GM21825 (cell line): ENCODE measurements around the gene C1QA.
"Not testable (repeated sequence)": the region's sequence is repeated elsewhere in the genome, so short reads cannot be mapped to it uniquely, and the experiment has no call there.

Experiments
- ATAC-seq: cut with Tn5 transposase; IDR thresholded peaks from one replicate; pipeline ENCODE4 v1.9.1; 2021; ENCODE audit warnings: mild to moderate bottlenecking, moderate library complexity; ENCODE audit not compliant: unreplicated experiment

C1QA gene

GRCh38 chr1:22639286-22639685 is 2.9 kb downstream of the C1QA start:
- no peak for ATAC-seq

GRCh38 chr1:22641247-22641646 is 4.8 kb downstream of the C1QA start:
- no peak for ATAC-seq

GRCh38 chr1:22641906-22642636 is 5.6 kb downstream of the C1QA start:
- ATAC-seq: no peak

- no peak for ATAC-seq
Observed at GRCh38 chr1:22643381-22643780, 7.0 kb downstream of the C1QA start, which contains the start of gene C1QC. C1QC (plus strand) TSS chr1:22643633; CDS start chr1:22644024, 391 bp downstream.

- no peak for ATAC-seq
Observed at GRCh38 chr1:22643928-22644327, 7.5 kb downstream of the C1QA start.

DNA sequence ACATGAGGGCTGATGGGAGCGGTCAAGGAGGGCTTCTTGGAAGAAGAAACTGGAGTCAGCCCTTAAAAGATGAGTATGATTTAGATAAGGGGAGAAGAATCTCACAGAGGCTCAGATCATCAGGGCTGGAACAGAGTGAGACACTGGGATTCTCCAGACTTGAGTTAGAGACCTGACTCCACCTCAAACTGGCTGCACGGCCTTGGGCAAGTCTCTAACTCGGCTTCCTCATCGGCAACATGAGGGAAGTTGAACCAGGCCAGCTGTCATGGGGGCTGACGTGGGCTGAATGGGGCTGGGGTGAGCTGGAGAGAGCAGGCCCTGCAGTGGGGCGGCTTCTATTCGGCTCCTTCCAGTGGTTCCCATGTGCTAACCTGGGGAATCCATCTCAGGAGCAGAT is 9.5 kb downstream of the C1QA start:
- ATAC-seq: no peak

- ATAC-seq: no peak
Observed at GRCh38 chr1:22646384-22646783, 10.0 kb downstream of the C1QA start.

DNA sequence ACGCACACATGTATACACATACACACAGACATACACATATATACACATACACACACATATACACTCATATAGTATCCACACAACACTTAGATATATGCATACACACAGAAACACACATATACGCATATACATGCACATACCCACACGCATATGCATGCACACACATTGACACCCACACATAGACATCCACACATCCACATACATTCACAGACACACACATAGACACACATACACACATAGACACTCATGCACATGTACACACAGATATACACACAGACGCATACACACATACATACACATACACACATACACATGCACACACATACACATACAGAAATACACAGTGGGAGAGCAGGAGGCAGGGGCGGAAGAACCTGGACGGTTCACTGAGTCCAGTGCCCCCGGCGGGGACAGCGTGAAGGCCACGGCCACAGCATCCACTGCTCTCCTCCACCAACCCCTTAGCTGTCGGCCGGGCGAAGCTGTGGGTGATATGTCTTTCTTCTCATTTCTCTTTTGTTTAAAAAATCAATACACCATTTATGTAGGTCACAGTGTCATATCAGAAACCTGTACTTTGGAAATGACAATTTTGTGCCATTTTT is 13.8 kb downstream of the C1QA start:
- no peak for ATAC-seq

GRCh38 chr1:22651941-22652856 is 15.8 kb downstream of the C1QA start:
- no peak for ATAC-seq

DNA sequence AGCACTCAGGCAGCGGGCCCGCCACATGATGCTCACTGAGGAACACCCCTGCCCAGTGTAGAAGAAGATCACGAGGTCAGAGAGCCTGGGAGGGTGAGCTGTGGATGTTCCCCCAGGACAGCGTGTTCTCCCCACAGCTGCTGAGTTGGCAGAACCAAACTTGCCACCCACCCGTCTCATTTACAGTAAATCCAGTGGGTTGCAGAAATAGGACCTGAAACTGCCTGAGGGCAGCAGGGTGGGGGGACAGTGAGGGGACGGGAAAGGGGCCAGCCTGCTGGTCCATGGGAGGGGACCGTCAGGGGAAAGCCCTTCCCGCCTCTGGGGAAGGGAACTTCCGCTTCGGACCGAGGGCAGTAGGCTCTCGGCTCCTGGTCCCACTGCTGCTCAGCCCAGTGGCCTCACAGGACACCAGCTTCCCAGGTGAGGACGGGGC is 16.5 kb downstream of the C1QA start, which contains the start of gene C1QB:
Gene C1QB (plus strand): TSS at position 356 of the 436 bp plus-strand sequence. CDS start 6,227 bp downstream, outside the sequence.
- ATAC-seq: no peak

- no peak for ATAC-seq
Observed at GRCh38 chr1:22654692-22655091, 18.3 kb downstream of the C1QA start.

DNA sequence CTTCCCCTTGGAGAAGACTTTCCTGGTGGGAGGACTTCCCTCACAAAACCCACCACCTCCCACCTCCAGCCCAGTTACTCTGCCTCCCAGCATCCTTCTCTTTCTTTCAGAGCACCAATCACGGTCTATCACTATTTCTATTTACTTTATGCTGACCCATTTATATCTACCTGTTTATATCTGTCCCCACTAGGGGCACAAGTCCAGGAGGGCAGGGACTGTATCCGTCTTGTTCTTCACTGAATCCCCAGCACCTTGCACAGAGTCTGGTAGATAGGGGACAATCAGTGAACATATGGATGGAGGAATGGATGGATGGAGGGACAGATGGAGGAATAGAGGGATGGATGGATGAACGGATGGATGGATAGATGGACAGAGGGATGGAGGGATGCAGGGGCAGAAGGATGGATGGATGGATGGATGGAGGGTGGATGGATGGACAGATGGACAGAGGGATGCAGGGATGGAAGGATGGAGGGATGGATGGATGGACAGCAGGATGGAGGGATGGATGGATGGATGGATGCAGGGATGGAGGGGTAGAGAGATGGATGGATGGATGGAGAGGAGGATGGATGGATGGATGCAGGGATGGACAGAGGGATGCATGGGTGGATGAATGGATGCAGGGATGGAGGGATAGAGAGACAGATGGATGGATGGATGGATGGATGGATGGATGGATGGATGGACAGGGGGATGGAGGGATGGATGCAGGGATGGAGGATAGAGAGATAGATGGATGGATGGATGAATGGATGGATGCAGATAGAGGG is 22.1 kb downstream of the C1QA start:
- ATAC-seq: no peak

- no peak for ATAC-seq
Observed at GRCh38 chr1:22660716-22661241, 24.4 kb downstream of the C1QA start.

DNA sequence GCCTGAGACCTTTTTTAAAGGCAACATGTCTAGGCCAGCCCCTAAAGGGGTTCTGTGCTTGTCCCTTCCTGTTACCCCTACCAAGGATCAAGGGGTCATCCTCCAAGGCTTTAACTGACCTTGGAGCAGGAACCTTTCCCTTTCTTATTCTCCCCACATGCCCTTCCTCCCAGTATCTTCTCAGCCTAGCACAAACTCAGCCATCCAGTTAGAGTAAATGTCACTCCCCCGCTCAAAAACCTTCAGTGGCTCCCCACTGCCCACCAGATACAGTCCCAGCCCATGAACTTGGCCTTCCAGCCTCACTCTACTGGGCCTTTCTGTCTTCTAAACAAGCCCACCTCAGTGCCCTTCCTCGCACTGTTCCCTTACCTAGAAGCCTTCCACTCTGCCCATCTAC is 25.5 kb downstream of the C1QA start:
- no peak for ATAC-seq

- no peak for ATAC-seq
Observed at GRCh38 chr1:22662318-22662717, 25.9 kb downstream of the C1QA start.

DNA sequence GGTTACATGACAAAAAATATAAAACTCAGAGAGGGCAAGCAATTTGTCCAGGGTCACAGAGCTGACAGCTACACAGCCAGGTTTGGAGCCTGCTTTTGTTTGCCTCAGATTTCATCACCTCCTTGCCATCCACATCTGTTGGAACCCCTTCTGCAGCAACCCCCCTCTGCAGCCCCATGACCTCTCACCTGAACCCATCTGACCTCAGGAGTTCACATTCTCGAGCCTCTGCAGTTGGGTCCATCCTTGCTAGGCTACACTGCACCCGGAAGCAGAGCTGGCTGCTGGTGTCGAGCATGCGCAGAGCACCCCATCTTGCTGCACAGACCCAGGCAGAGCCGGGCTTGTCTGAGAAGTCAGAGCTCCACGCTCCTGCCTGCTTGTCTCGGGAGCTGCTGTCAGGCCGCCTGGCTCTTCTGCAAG is 26.6 kb downstream of the C1QA start:
- ATAC-seq: no peak

GRCh38 chr1:22665752-22666151 is 29.3 kb downstream of the C1QA start:
- no peak for ATAC-seq

DNA sequence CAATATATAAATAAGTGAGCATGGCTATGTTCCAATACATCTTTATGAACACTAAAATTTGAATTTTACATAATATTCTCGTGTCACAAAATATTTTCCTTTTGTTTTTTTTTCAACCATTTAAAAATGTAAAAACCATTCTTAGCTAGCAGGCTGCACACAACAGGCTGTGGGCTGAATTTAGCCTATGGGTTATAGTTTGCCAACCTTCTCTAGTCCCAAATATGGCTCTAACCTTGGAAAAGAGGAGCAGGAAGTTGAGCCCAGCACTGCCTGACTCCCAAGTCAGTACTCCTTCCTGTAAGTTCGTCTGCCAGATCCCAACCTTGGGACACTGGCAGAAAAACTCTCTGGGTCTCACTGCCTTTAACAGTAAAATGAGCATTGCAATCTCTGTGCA is 30.0 kb downstream of the C1QA start:
- ATAC-seq: no peak

GRCh38 chr1:22668840-22669239 is 32.4 kb downstream of the C1QA start:
- not testable (repeated sequence) for ATAC-seq

DNA sequence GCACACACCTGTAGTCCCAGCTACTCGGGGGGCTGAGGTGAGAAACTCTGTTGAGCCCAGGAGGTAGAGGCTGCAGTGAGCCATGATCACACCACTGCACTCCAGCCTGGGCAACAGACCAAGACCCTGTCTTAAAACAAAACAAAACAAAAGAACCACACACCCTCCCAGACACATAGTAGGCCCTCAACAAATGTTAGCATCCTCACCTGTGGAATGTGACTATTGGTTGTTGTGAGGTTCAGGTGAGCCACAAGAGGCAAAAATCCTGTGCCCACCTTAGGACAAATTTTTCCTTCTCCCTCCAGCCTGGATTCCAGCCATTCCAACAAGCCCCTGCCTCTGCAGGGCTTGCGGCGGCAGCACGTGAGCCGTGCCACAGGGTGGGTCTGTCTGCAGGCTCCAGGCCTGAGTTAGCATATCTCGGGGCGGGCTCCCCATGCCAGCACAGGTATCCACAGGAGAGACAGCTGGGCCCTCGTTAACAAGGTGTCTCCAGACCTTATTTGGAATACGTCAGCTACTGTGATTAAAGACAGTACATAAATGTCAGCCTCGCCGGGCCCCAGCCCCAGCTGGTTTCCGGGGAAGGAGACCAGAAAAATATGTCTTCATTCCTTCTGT is 34.0 kb downstream of the C1QA start:
- ATAC-seq: no peak
